ENCODE results near the gene ELMO1. TPM values are rescaled to one million over a fixed set of nuclear protein-coding genes. Genes with fewer than 3 reads are reported as not detected.

Gene ELMO1
- total RNA-seq, 2 experiments from 2014 or later, result 129 to 137 TPM

DNA sequence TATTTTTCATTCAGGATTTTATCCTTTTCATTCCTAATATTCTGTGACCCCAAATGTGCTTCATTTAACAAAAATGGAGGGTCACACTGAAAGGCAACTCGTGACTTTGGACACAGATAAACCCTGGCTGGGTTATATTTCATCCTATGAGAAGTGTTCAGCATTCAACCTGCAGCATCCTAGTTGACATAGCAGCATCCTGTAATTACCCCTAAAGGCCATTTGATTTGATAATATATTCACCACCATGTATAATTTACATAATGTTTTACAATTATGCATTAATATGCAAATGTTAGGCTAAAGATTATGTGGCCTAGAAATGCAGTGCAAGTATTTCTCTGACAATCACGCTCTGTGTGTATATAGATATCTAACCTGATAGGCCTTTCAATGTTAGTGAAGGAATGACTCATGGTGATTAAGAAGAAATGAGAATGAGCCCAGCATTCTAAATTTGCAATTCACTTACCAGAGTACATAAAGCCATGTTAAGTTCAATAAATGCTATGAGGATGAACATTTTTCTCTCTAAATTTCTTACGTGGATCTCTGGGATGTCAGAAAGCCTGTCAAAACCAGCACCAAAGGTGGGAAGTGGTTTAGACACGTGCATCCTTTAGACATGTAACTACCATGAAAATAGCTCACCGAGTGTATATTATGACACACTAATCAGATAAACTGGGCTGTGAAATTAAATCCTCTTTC is 386.7 kb downstream of the ELMO1 start:
- H3K36me3 Mint-ChIP-seq (ENCODE audit: low read depth), result peaks cover 23% of the 10 kb centered on the region
- intact Hi-C loops (cut with micrococcal nuclease), result loop anchor here (1.0 kb wide), 1 partner anchor 326 kb away; no protein-coding TSS in a partner anchor
- CTCF ChIA-PET, result no interaction called here
- H3K27me3 Mint-ChIP-seq (ENCODE audit: low read depth), result no peaks in the 10 kb centered on the region
- peaks cover 26% of the 10 kb centered on the region for H3K4me1 Mint-ChIP-seq (ENCODE audit: low read depth)
- H3K9me3 Mint-ChIP-seq, result no peaks in the 10 kb centered on the region
- no peak overlapping the region for H3K4me3 Mint-ChIP-seq
- H3K27ac Mint-ChIP-seq, result no peak overlapping the region
- no peak for DNase-seq

DNA sequence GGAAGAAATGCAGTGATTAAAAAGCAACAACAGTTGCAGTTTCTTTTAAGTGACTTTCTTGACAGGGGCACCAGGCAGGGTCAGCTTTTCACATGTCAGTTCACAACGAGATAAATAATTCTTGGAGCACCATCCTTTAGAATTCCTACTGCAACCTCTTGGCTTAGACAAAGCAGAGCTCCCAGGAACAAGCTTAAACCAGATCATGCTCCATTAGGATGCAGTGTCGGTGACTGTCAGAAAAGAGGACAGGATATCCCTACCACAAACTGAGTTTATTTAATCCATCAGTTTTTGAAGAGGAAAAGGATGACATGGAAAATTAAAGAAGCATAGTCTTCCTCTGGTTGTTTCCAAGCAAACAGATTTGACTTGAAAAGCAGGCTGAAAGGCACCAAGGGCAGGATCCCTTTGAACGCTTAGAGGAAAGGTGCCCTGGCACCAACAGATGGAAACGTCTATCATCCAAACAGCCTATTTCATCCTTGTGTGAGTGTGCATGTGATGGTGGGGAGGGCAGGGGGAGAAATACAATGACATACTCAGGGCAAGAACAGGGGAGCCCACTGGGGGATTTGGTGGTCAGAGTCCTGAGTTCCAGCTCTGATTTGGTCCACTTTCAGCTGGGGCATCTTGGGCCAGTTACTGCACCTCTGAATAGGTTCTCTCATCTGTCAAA is 392.3 kb downstream of the ELMO1 start:
- Mint-ChIP-seq H3K4me1 (ENCODE audit: low read depth) (peaks cover 11% of the 10 kb centered on the region), H3K9me3 (no peaks in the 10 kb centered on the region), H3K36me3 (ENCODE audit: low read depth) (peaks cover 18% of the 10 kb centered on the region), H3K27ac (no peak overlapping the region), H3K27me3 (ENCODE audit: low read depth) (no peaks in the 10 kb centered on the region), H3K4me3 (no peak overlapping the region)
- CTCF ChIA-PET, result no interaction called here
- intact Hi-C loops (cut with micrococcal nuclease), result no loop called here
- no peak for DNase-seq

DNA sequence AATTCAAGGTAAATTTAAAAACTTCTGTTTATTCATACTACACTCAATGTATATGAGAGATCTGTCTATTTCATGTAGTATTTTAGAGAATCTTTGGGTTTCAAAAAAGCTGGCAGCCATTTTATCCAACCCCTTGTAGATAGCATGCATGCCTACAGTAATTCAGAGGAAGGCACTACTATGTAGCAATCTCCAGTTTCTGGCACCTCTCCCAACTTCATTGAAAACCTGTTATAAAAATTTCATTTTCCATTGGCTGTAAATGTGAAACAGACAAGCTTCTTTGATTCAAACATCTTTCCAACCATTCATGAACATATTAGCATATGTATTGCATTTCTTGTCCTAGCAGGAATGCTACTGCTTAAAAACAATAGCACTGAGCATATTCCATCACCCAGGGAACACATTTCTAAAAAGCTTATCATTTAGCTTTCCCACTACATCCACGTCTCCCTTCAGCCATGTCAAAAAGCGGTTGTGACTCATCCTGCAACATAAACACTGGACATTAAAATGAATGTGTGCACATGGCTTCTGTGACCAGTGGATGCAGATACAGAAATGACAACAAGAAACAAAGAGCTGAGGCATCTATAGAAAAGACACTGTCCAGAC is 393.9 kb downstream of the ELMO1 start:
- Mint-ChIP-seq H3K4me3 (no peak overlapping the region), H3K27ac (no peak overlapping the region), H3K27me3 (ENCODE audit: low read depth) (no peaks in the 10 kb centered on the region), H3K4me1 (ENCODE audit: low read depth) (peaks cover 13% of the 10 kb centered on the region), H3K36me3 (ENCODE audit: low read depth) (peaks cover 17% of the 10 kb centered on the region), H3K9me3 (no peaks in the 10 kb centered on the region)
- no peak for DNase-seq
- CTCF ChIA-PET, result no interaction called here
- intact Hi-C loops (cut with micrococcal nuclease), result no loop called here

DNA sequence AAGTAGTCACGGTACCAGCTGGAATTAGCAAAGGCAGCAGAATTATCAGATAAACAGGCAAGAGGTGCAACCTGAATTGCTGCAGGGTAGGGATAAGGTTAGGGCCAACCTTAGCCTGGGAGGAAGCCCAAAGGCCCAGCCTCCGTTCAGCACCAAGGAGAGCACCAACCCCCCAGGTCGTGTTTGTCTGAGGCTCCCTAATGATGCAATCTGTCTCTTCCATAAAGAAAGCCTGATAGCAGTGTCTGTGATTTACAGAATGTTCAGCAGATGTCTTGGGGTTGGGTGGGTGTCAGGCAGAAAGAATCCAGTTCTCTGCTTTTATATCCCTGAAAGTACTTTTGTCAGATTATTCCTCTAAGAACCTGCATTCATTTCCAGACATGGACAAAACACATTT is 396.0 kb downstream of the ELMO1 start:
- intact Hi-C loops (cut with micrococcal nuclease), result no loop called here
- Mint-ChIP-seq H3K27ac (no peak overlapping the region), H3K36me3 (ENCODE audit: low read depth) (peaks cover 12% of the 10 kb centered on the region), H3K9me3 (no peaks in the 10 kb centered on the region), H3K27me3 (ENCODE audit: low read depth) (no peaks in the 10 kb centered on the region), H3K4me3 (no peak overlapping the region), H3K4me1 (ENCODE audit: low read depth) (peaks cover 14% of the 10 kb centered on the region)
- peak; percentile 59 for DNase-seq
- CTCF ChIA-PET, result interaction anchor here (1.1 kb wide), 1 partner anchor 129 kb away, joined by 6 read pairs; no protein-coding TSS in a partner anchor

GRCh38 chr7:37050801-37051200 is 397.9 kb downstream of the ELMO1 start:
- no peak overlapping the region for H3K27ac Mint-ChIP-seq
- no peaks in the 10 kb centered on the region for H3K9me3 Mint-ChIP-seq
- DNase-seq, result no peak
- no peak overlapping the region for H3K4me3 Mint-ChIP-seq
- CTCF ChIA-PET, result interaction anchor here (1.3 kb wide), 1 partner anchor 10 kb away, joined by 3 read pairs; no protein-coding TSS in a partner anchor
- intact Hi-C loops (cut with micrococcal nuclease), result no loop called here
- H3K4me1 Mint-ChIP-seq (ENCODE audit: low read depth), result peaks cover 19% of the 10 kb centered on the region
- no peaks in the 10 kb centered on the region for H3K27me3 Mint-ChIP-seq (ENCODE audit: low read depth)
- peaks cover 6% of the 10 kb centered on the region for H3K36me3 Mint-ChIP-seq (ENCODE audit: low read depth)

DNA sequence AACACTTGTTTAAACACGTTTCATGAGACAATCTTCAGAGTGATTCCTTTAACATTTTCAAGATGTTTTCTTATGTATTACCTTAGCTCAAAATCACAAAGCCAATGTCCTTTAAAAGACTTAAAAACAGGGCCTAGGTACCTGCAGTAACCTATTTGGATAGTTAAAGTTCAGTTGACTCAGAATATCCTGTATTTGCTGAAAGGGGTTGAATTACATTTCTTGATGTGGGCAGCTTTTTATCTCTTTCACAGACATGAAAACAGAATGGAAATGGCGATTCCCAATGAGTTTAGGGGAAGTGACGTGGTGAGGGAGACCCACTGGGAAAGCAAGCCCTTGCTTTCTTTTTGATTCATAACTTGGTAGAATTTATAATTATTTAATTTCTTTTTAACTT is 400.0 kb downstream of the ELMO1 start:
- H3K27ac Mint-ChIP-seq, result no peak overlapping the region
- intact Hi-C loops (cut with micrococcal nuclease), result no loop called here
- CTCF ChIA-PET, result no interaction called here
- DNase-seq, result no peak
- no peak overlapping the region for H3K4me3 Mint-ChIP-seq
- peaks cover 14% of the 10 kb centered on the region for H3K4me1 Mint-ChIP-seq (ENCODE audit: low read depth)
- H3K36me3 Mint-ChIP-seq (ENCODE audit: low read depth), result peaks cover 13% of the 10 kb centered on the region
- no peaks in the 10 kb centered on the region for H3K27me3 Mint-ChIP-seq (ENCODE audit: low read depth)
- H3K9me3 Mint-ChIP-seq, result no peaks in the 10 kb centered on the region

- intact Hi-C loops (cut with micrococcal nuclease), result no loop called here
- peaks cover 11% of the 10 kb centered on the region for H3K4me1 Mint-ChIP-seq (ENCODE audit: low read depth)
- H3K4me3 Mint-ChIP-seq, result no peak overlapping the region
- no peaks in the 10 kb centered on the region for H3K27me3 Mint-ChIP-seq (ENCODE audit: low read depth)
- no peak overlapping the region for H3K27ac Mint-ChIP-seq
- DNase-seq, result no peak
- CTCF ChIA-PET, result no interaction called here
- H3K9me3 Mint-ChIP-seq, result no peaks in the 10 kb centered on the region
- H3K36me3 Mint-ChIP-seq (ENCODE audit: low read depth), result peaks cover 24% of the 10 kb centered on the region
Measured at GRCh38 chr7:37047260-37047659, 401.4 kb downstream of the ELMO1 start.

DNA sequence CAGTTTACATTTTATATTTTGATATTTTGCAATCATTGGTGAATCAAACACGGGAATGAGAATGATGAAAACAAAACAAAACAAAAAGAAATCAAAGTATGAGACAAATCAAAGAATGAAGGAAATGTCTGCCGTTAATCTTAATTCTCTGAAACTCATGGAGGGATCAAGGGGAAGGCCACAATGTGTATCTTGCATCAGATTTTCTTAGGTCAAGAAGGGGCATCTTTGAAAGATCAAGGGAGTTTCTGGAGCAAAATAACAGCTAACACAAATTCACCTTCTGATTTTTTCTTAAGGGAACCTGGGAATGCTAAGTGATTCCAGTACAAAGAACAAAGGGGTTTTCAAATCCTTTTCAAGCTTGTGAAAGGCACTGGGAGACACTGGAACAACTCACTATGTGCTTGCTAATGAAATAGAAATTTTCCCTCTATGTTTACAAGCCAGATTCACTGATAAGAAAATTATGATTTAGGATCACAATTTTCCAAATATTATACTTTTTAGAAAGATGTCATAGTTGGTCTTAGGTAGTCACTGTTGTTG is 402.1 kb downstream of the ELMO1 start:
- Mint-ChIP-seq H3K4me1 (ENCODE audit: low read depth) (peaks cover 11% of the 10 kb centered on the region), H3K36me3 (ENCODE audit: low read depth) (peaks cover 28% of the 10 kb centered on the region), H3K4me3 (no peak overlapping the region), H3K9me3 (peaks cover under 1% of the 10 kb centered on the region), H3K27me3 (ENCODE audit: low read depth) (no peaks in the 10 kb centered on the region), H3K27ac (no peak overlapping the region)
- CTCF ChIA-PET, result no interaction called here
- no peak for DNase-seq
- intact Hi-C loops (cut with micrococcal nuclease), result no loop called here

DNA sequence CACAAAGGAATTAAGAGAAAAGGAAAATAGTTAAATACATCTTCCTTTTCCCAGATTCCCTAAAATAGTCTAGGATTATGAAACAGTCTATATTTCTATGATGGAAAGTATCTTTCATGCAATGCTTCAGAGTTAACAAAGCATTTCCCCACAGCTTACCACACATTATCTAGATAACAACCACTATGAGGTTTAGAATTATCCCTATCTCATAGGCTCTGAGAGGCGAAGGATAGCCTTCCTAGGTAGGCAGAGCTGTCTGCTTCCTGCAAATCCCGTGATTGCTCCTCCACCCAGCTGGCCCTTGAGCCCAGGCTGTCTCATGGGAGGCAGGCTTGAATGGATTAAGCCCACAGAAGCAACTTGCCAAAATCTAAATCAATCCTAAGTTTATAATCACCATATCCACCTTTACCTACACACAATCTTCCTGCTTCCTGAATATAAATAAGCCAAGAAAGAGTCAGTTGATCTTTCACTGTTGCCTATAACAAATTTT is 402.9 kb downstream of the ELMO1 start:
- intact Hi-C loops (cut with micrococcal nuclease), result no loop called here
- H3K27me3 Mint-ChIP-seq (ENCODE audit: low read depth), result no peaks in the 10 kb centered on the region
- no peak for DNase-seq
- H3K4me3 Mint-ChIP-seq, result no peak overlapping the region
- H3K9me3 Mint-ChIP-seq, result peaks cover 4% of the 10 kb centered on the region
- H3K4me1 Mint-ChIP-seq (ENCODE audit: low read depth), result peaks cover 10% of the 10 kb centered on the region
- no peak overlapping the region for H3K27ac Mint-ChIP-seq
- peaks cover 35% of the 10 kb centered on the region for H3K36me3 Mint-ChIP-seq (ENCODE audit: low read depth)
- CTCF ChIA-PET, result no interaction called here

GRCh38 chr7:37041461-37041860 is 407.2 kb downstream of the ELMO1 start:
- intact Hi-C loops (cut with micrococcal nuclease), result no loop called here
- no peaks in the 10 kb centered on the region for H3K27me3 Mint-ChIP-seq (ENCODE audit: low read depth)
- CTCF ChIA-PET, result no interaction called here
- H3K27ac Mint-ChIP-seq, result no peak overlapping the region
- peaks cover 9% of the 10 kb centered on the region for H3K9me3 Mint-ChIP-seq
- H3K36me3 Mint-ChIP-seq (ENCODE audit: low read depth), result peaks cover 59% of the 10 kb centered on the region
- DNase-seq, result no peak
- H3K4me1 Mint-ChIP-seq (ENCODE audit: low read depth), result peaks cover 4% of the 10 kb centered on the region
- no peak overlapping the region for H3K4me3 Mint-ChIP-seq

DNA sequence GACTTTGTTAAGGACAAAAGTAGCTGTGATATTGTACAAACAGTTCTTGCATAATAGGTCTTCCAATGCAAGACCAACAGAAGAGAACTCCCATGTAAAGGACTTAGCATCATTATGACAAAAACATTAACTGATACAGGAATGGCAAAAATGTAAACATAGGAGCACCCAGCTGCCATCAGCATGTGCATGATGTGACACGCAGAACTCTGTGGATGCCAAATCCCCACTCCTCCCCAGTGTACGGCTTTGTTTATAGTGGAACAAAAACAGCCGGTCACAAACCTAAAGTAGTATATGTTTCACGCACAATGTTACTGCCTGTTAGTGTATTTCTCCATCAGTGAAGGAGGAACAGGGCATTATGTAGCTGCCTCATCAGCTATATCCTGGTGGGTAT is 408.3 kb downstream of the ELMO1 start:
- DNase-seq, result no peak
- peaks cover 4% of the 10 kb centered on the region for H3K4me1 Mint-ChIP-seq (ENCODE audit: low read depth)
- no peak overlapping the region for H3K4me3 Mint-ChIP-seq
- intact Hi-C loops (cut with micrococcal nuclease), result no loop called here
- peaks cover 9% of the 10 kb centered on the region for H3K9me3 Mint-ChIP-seq
- CTCF ChIA-PET, result interaction anchor here (1.4 kb wide), 1 partner anchor 10 kb away, joined by 3 read pairs; no protein-coding TSS in a partner anchor
- no peaks in the 10 kb centered on the region for H3K27me3 Mint-ChIP-seq (ENCODE audit: low read depth)
- H3K27ac Mint-ChIP-seq, result no peak overlapping the region
- H3K36me3 Mint-ChIP-seq (ENCODE audit: low read depth), result peaks cover 58% of the 10 kb centered on the region

- H3K36me3 Mint-ChIP-seq (ENCODE audit: low read depth), result peaks cover 51% of the 10 kb centered on the region
- peaks cover 4% of the 10 kb centered on the region for H3K4me1 Mint-ChIP-seq (ENCODE audit: low read depth)
- no peak overlapping the region for H3K27ac Mint-ChIP-seq
- H3K4me3 Mint-ChIP-seq, result no peak overlapping the region
- CTCF ChIA-PET, result no interaction called here
- intact Hi-C loops (cut with micrococcal nuclease), result no loop called here
- no peak for DNase-seq
- peaks cover 9% of the 10 kb centered on the region for H3K9me3 Mint-ChIP-seq
- no peaks in the 10 kb centered on the region for H3K27me3 Mint-ChIP-seq (ENCODE audit: low read depth)
Measured at GRCh38 chr7:37039131-37039749, 409.4 kb downstream of the ELMO1 start.
